MG63 (cell line): ENCODE data around the gene APOLD1. TPM values are rescaled to one million over a fixed set of nuclear protein-coding genes. Genes with fewer than 3 reads are reported as not detected.
A peak's percentile ranks its signal among the peaks of the same experiment; 100 is the strongest.

Experiments used
- DNase-seq: peaks from one replicate; pipeline ENCODE4 v3.0.0-alpha.2; 2020
- H3K27me3 ChIP-seq: fragments of 250-450 bp; sonication (Bioruptor Pico); 2 replicates; pipeline ENCODE4 v1.5.1; 2020; ENCODE audit warnings: mild to moderate bottlenecking, moderate library complexity
- H3K36me3 ChIP-seq: fragments of 250-450 bp; sonication (Bioruptor Pico); 2 replicates; pipeline ENCODE4 v1.5.1; 2020; ENCODE audit warnings: mild to moderate bottlenecking, moderate library complexity
- H3K4me3 ChIP-seq: fragments of 250-450 bp; sonication (Bioruptor Pico); 2 replicates; pipeline ENCODE4 v1.5.1; 2020; ENCODE audit warnings: mild to moderate bottlenecking, moderate library complexity
- H3K9me3 ChIP-seq: fragments of 250-450 bp; sonication (Bioruptor Pico); 2 replicates; pipeline ENCODE4 v1.5.1; 2020; ENCODE audit warnings: mild to moderate bottlenecking, moderate library complexity
- total RNA-seq: library from RNA; depleted of rRNA; stranded (reverse); fragments of >200 nt; shearing (Covaris generic); gene quantifications from 2 replicates; pipeline ENCODE4 v1.2.3, GENCODE V29; 2014; ENCODE audit warnings: low replicate concordance

Gene APOLD1
- total RNA-seq, 1 experiment from 2014 or later: 27.1 TPM

- Histone ChIP-seq H3K4me3 (no peak overlapping the region), H3K27me3 (no peaks in the 10 kb centered on the region), H3K9me3 (no peaks in the 10 kb centered on the region; the same call in 1 of the 2 replicates), H3K36me3 (no peaks in the 10 kb centered on the region)
- no peak for DNase-seq
Observed at GRCh38 chr12:12776261-12776660, 9.2 kb upstream of the APOLD1 start.

GRCh38 chr12:12777092-12777491 lies 8.4 kb upstream of the APOLD1 start:
- no peak overlapping the region for H3K4me3 ChIP-seq
- no peak for DNase-seq
- no peaks in the 10 kb centered on the region for H3K27me3 ChIP-seq
- H3K9me3 ChIP-seq: no peaks in the 10 kb centered on the region; the same call in 1 of the 2 replicates
- no peaks in the 10 kb centered on the region for H3K36me3 ChIP-seq

GRCh38 chr12:12779007-12779406 lies 6.5 kb upstream of the APOLD1 start:
- DNase-seq: no peak
- Histone ChIP-seq H3K36me3 (no peaks in the 10 kb centered on the region), H3K9me3 (no peaks in the 10 kb centered on the region; the same call in 1 of the 2 replicates), H3K4me3 (no peak overlapping the region), H3K27me3 (no peaks in the 10 kb centered on the region)

- DNase-seq: no peak
- H3K27me3 ChIP-seq: no peaks in the 10 kb centered on the region
- H3K4me3 ChIP-seq: no peak overlapping the region
- no peaks in the 10 kb centered on the region for H3K36me3 ChIP-seq
- no peaks in the 10 kb centered on the region; the same call in 1 of the 2 replicates for H3K9me3 ChIP-seq
Observed at GRCh38 chr12:12779529-12779928, 5.9 kb upstream of the APOLD1 start.

GRCh38 chr12:12784116-12784515 lies 1.3 kb upstream of the APOLD1 start:
- H3K9me3 ChIP-seq: no peaks in the 10 kb centered on the region; the same call in 1 of the 2 replicates
- no peak for DNase-seq
- no peaks in the 10 kb centered on the region for H3K27me3 ChIP-seq
- H3K36me3 ChIP-seq: peaks cover 12% of the 10 kb centered on the region; the same call in 1 of the 2 replicates
- no peak overlapping the region for H3K4me3 ChIP-seq

- no peak for DNase-seq
- Histone ChIP-seq H3K9me3 (no peaks in the 10 kb centered on the region), H3K27me3 (no peaks in the 10 kb centered on the region), H3K36me3 (peaks cover 12% of the 10 kb centered on the region; the same call in 1 of the 2 replicates), H3K4me3 (peak overlapping the region; percentile 46)
Observed at GRCh38 chr12:12786351-12786705, 869 bp downstream of the APOLD1 start.

GRCh38 chr12:12786706-12787601 lies 1.5 kb downstream of the APOLD1 start:
- Histone ChIP-seq H3K4me3 (peak overlapping the region; percentile 46), H3K36me3 (peaks cover 12% of the 10 kb centered on the region; the same call in 1 of the 2 replicates), H3K9me3 (no peaks in the 10 kb centered on the region), H3K27me3 (no peaks in the 10 kb centered on the region)
- DNase-seq: peak; percentile 84

GRCh38 chr12:12788131-12788530 lies 2.7 kb downstream of the APOLD1 start:
- Histone ChIP-seq H3K27me3 (no peaks in the 10 kb centered on the region), H3K36me3 (peaks cover 12% of the 10 kb centered on the region; the same call in 1 of the 2 replicates), H3K4me3 (no peak overlapping the region), H3K9me3 (no peaks in the 10 kb centered on the region)
- peak; percentile 16 for DNase-seq

GRCh38 chr12:12788675-12789368 lies 3.4 kb downstream of the APOLD1 start:
- Histone ChIP-seq H3K9me3 (no peaks in the 10 kb centered on the region), H3K4me3 (no peak overlapping the region), H3K36me3 (peaks cover 12% of the 10 kb centered on the region; the same call in 1 of the 2 replicates), H3K27me3 (no peaks in the 10 kb centered on the region)
- DNase-seq: peak; percentile 53

GRCh38 chr12:12790956-12791355 lies 5.5 kb downstream of the APOLD1 start:
- peaks cover 12% of the 10 kb centered on the region; the same call in 1 of the 2 replicates for H3K36me3 ChIP-seq
- no peaks in the 10 kb centered on the region for H3K9me3 ChIP-seq
- H3K27me3 ChIP-seq: no peaks in the 10 kb centered on the region
- H3K4me3 ChIP-seq: no peak overlapping the region
- no peak for DNase-seq

GRCh38 chr12:12791756-12792369 lies 6.4 kb downstream of the APOLD1 start:
- DNase-seq: peak; percentile 53
- Histone ChIP-seq H3K36me3 (peaks cover 9% of the 10 kb centered on the region; the same call in 1 of the 2 replicates), H3K27me3 (no peaks in the 10 kb centered on the region), H3K4me3 (no peak overlapping the region), H3K9me3 (no peaks in the 10 kb centered on the region)

- DNase-seq: no peak
- no peaks in the 10 kb centered on the region for H3K9me3 ChIP-seq
- H3K27me3 ChIP-seq: no peaks in the 10 kb centered on the region
- peaks cover 9% of the 10 kb centered on the region; the same call in 1 of the 2 replicates for H3K36me3 ChIP-seq
- H3K4me3 ChIP-seq: no peak overlapping the region
Observed at GRCh38 chr12:12792421-12792820, 7.0 kb downstream of the APOLD1 start.

- H3K4me3 ChIP-seq: no peak overlapping the region
- no peaks in the 10 kb centered on the region; the same call in 1 of the 2 replicates for H3K36me3 ChIP-seq
- H3K27me3 ChIP-seq: no peaks in the 10 kb centered on the region
- no peak for DNase-seq
- H3K9me3 ChIP-seq: no peaks in the 10 kb centered on the region
Observed at GRCh38 chr12:12794686-12795085, 9.2 kb downstream of the APOLD1 start.

- Histone ChIP-seq H3K27me3 (no peaks in the 10 kb centered on the region), H3K9me3 (no peaks in the 10 kb centered on the region), H3K4me3 (no peak overlapping the region), H3K36me3 (no peaks in the 10 kb centered on the region)
- no peak for DNase-seq
Observed at GRCh38 chr12:12796171-12796570, 10.7 kb downstream of the APOLD1 start.

- H3K9me3 ChIP-seq: no peaks in the 10 kb centered on the region
- no peaks in the 10 kb centered on the region for H3K27me3 ChIP-seq
- H3K36me3 ChIP-seq: no peaks in the 10 kb centered on the region
- no peak for DNase-seq
- no peak overlapping the region for H3K4me3 ChIP-seq
Observed at GRCh38 chr12:12796928-12797793, 11.7 kb downstream of the APOLD1 start.

GRCh38 chr12:12797794-12798152 lies 12.3 kb downstream of the APOLD1 start:
- Histone ChIP-seq H3K27me3 (no peaks in the 10 kb centered on the region), H3K9me3 (no peaks in the 10 kb centered on the region), H3K4me3 (no peak overlapping the region), H3K36me3 (no peaks in the 10 kb centered on the region)
- DNase-seq: no peak
